Neural progenitor cell (in vitro differentiated cells): ENCODE measurements around the gene AADAC.

Source experiments
- CTCF ChIP-seq: fragments of 200-600 bp; sonication (generic); IDR thresholded peaks from 2 replicates; pipeline ENCODE4 v1.5.1; 2017; ENCODE audit warnings: antibody characterized with exemption, mild to moderate bottlenecking
- EZH2phosphoT487 ChIP-seq: fragments of 200-600 bp; sonication (generic); IDR thresholded peaks from 2 replicates; pipeline ENCODE4 v1.6.1; 2017; ENCODE audit warnings: antibody characterized with exemption

DNA sequence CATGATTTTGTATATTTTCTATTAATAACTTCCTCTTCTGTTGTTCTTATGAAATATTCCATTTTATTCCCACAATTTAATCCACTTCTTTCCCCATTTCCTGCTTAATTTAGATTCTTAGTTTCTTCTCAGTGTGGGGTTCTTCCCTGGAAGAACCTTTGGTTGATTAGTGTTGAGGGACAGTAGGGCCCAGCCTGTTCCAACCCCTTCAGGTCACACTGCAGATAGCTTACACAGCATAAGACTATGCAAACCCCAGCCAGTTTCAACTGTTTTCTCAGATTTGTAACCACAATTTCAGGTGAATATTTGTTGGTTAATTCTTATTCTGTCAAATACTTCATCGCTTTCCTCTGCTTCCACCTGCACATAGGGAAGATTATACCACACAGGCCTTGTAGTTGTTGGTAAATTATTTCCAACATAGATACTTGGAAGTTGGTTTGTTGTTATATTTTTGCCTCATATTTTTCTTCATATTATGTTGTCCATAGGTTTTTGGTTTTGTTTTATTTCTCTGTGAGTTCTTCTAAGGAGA lies 45.5 kb upstream of the AADAC start:
- TF ChIP-seq EZH2phosphoT487 (no peak), CTCF (no peak)
